HG03280 (cell line): ENCODE results near the gene DSG1.
"Not testable (repeated sequence)": the region's sequence is repeated elsewhere in the genome, so short reads cannot be mapped to it uniquely, and the experiment has no call there.

ENCODE experiments used
- ATAC-seq: cut with Tn5 transposase; IDR thresholded peaks from one replicate; pipeline ENCODE4 v1.9.1; 2021; ENCODE audit warnings: mild to moderate bottlenecking, moderate library complexity; ENCODE audit not compliant: unreplicated experiment

DSG1 gene

GRCh38 chr18:31343454-31343853 is 25.5 kb downstream of the DSG1 start:
- no peak for ATAC-seq

- ATAC-seq, result not testable (repeated sequence)
These were observed 35.4 kb downstream of the DSG1 start for GRCh38 chr18:31353336-31353735.

GRCh38 chr18:31354990-31355389 is 37.0 kb downstream of the DSG1 start:
- ATAC-seq, result no peak

- ATAC-seq, result no peak
These were observed 38.1 kb downstream of the DSG1 start for GRCh38 chr18:31356025-31356424.

- ATAC-seq, result no peak
These were observed 46.2 kb downstream of the DSG1 start for GRCh38 chr18:31364190-31364589.

GRCh38 chr18:31369478-31369877 is 51.5 kb downstream of the DSG1 start:
- ATAC-seq, result no peak

GRCh38 chr18:31371989-31372388 is 54.0 kb downstream of the DSG1 start:
- ATAC-seq, result no peak

GRCh38 chr18:31373641-31374040 is 55.7 kb downstream of the DSG1 start:
- ATAC-seq, result no peak

- no peak for ATAC-seq
These were observed 58.5 kb downstream of the DSG1 start, which contains the start of gene DSG4 for GRCh38 chr18:31376477-31376876. TSS of gene DSG4 (plus strand) at chr18:31376777. CDS start at chr18:31376912, 135 bp downstream.

- ATAC-seq, result no peak
These were observed 63.0 kb downstream of the DSG1 start for GRCh38 chr18:31380912-31381311.

GRCh38 chr18:31382107-31382506 is 64.1 kb downstream of the DSG1 start:
- no peak for ATAC-seq

- ATAC-seq, result no peak
These were observed 68.8 kb downstream of the DSG1 start for GRCh38 chr18:31386741-31387140.

- no peak for ATAC-seq
These were observed 75.3 kb downstream of the DSG1 start for GRCh38 chr18:31393286-31393685.

- no peak for ATAC-seq
These were observed 79.0 kb downstream of the DSG1 start for GRCh38 chr18:31396796-31397612.

- ATAC-seq, result no peak
These were observed 80.2 kb downstream of the DSG1 start for GRCh38 chr18:31398191-31398590.

GRCh38 chr18:31399306-31400032 is 81.5 kb downstream of the DSG1 start:
- no peak for ATAC-seq

- ATAC-seq, result no peak
These were observed 83.4 kb downstream of the DSG1 start for GRCh38 chr18:31401156-31402025.

- ATAC-seq, result no peak
These were observed 84.0 kb downstream of the DSG1 start for GRCh38 chr18:31402026-31402373.

- ATAC-seq, result no peak
These were observed 85.4 kb downstream of the DSG1 start for GRCh38 chr18:31403409-31403808.
